Neural cell (in vitro differentiated cells): ENCODE data around the gene HNRNPLL.

Experiments used
- CTCF ChIP-seq: fragments of 450-650 bp; IDR thresholded peaks from 2 replicates; pipeline ENCODE4 v1.5.1; 2014; ENCODE audit warnings: antibody characterized with exemption, mild to moderate bottlenecking, moderate library complexity; ENCODE audit not compliant: poor library complexity, severe bottlenecking
- POLR2AphosphoS5 ChIP-seq: IDR thresholded peaks from 2 replicates; pipeline ENCODE4 v1.6.1; 2012

GRCh38 chr2:38649176-38649728 is 46.5 kb upstream of the HNRNPLL start:
- TF ChIP-seq CTCF (no peak), POLR2AphosphoS5 (no peak)
